Peyer's patch (tissue), 4 donors: ENCODE measurements around the gene IGSF9.

Experiments
- POLR2A ChIP-seq, 2 donors: fragments of 450-650 bp; IDR thresholded peaks; one replicate each; pipeline ENCODE4 v1.5.1; 2017; ENCODE audit warnings: antibody characterized with exemption in 2 of 2, mild to moderate bottlenecking in 2 of 2, moderate library complexity in 2 of 2
- TF ChIP-seq, protein P1 (sequence below), 6 experiments: fragments of 450-650 bp in 4 of 6; fragments of 200-600 bp in 2 of 6; sonication (generic) in 1 of 6; IDR thresholded peaks; one replicate each; pipeline ENCODE4 v1.5.1; 2017 to 2019; ENCODE audit warnings: antibody characterized with exemption in 6 of 6, mild to moderate bottlenecking in 3 of 6, moderate library complexity in 1 of 6

- TF ChIP-seq, protein P1, sequence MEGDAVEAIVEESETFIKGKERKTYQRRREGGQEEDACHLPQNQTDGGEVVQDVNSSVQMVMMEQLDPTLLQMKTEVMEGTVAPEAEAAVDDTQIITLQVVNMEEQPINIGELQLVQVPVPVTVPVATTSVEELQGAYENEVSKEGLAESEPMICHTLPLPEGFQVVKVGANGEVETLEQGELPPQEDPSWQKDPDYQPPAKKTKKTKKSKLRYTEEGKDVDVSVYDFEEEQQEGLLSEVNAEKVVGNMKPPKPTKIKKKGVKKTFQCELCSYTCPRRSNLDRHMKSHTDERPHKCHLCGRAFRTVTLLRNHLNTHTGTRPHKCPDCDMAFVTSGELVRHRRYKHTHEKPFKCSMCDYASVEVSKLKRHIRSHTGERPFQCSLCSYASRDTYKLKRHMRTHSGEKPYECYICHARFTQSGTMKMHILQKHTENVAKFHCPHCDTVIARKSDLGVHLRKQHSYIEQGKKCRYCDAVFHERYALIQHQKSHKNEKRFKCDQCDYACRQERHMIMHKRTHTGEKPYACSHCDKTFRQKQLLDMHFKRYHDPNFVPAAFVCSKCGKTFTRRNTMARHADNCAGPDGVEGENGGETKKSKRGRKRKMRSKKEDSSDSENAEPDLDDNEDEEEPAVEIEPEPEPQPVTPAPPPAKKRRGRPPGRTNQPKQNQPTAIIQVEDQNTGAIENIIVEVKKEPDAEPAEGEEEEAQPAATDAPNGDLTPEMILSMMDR (IDR thresholded peaks at IDR 0.05) = no peak
- TF ChIP-seq POLR2A (IDR thresholded peaks at IDR 0.05) = no peak
Measured at GRCh38 chr1:159906960-159907359, 38.5 kb downstream of the IGSF9 start.
